ENCODE measurements around the gene HECW1. TPM values are rescaled to one million over a fixed set of nuclear protein-coding genes. Genes with fewer than 3 reads are reported as not detected.
A peak's percentile ranks its signal among the peaks of the same experiment; 100 is the strongest.
"Not testable (repeated sequence)": the region's sequence is repeated elsewhere in the genome, so short reads cannot be mapped to it uniquely, and the experiment has no call there.

HECW1 gene
- total RNA-seq (2021) (0.48 and 2.7 TPM in 2 replicates), Bru-seq, nascent RNA (percentile 27 among the genes with signal in this experiment), BruChase-seq, experiment 1, labeled RNA remaining after a 2-hour chase (percentile 16 among the genes with signal in this experiment), BruChase-seq, experiment 2, labeled RNA remaining after a 6-hour chase (percentile 13 among the genes with signal in this experiment)
- long read RNA-seq, partial matches to known transcripts = 0 of 1 reads
- long read RNA-seq, other reads (novel, unspliced or antisense) = 0 of 1 reads

GRCh38 chr7:43112459-43112940 lies at the start of gene HECW1:
HECW1 (plus strand) TSS chr7:43112647; CDS start chr7:43243906, 131,259 bp downstream.
- Histone ChIP-seq H3K36me3 (ENCODE audit: low read depth) (no peaks in the 10 kb centered on the region), H3K27ac (no peak within 1 kb of the TSS), H2AFZ (no peak within 1 kb of the TSS), H3K4me3 (no peak within 1 kb of the TSS), H3F3A (ENCODE audit: insufficient read depth, low read depth) (no peaks in the 10 kb centered on the region), H3K79me2 (ENCODE audit: low read depth) (no peaks in the 10 kb centered on the region), H3K4me2 (no peak within 1 kb of the TSS), H3K9me3 (ENCODE audit: insufficient read depth, low read depth) (no peaks in the 10 kb centered on the region), H3K27me3 (ENCODE audit: insufficient read depth, low read depth) (peaks cover 69% of the 10 kb centered on the region), H3K4me1 (replicated peaks; ENCODE audit: insufficient read depth) (no peaks in the 10 kb centered on the region), H4K20me1 (ENCODE audit: insufficient read depth) (no peaks in the 10 kb centered on the region), H3K9me2 (ENCODE audit: insufficient read depth) (no peaks in the 10 kb centered on the region)
- BruUV-seq (replicated peaks) = no TSS peak
- intact Hi-C loops (cut with micrococcal nuclease; ENCODE audit: unreplicated experiment) = no loop called here
- CTCF ChIA-PET = no interaction called here
- DNase-seq = no peak
- TF ChIP-seq EZH2 (IDR thresholded peaks at IDR 0.05; ENCODE audit: low read depth) (no peak), CTCF (conservative IDR thresholded peaks at IDR 0.05) (no peak)
- POLR2A ChIA-PET (ENCODE audit: unreplicated experiment) = no interaction called here

- no TSS peak for BruUV-seq (replicated peaks)
- ChIA-PET POLR2A (ENCODE audit: unreplicated experiment) (no interaction called here), CTCF (no interaction called here)
- Histone ChIP-seq H3F3A (ENCODE audit: insufficient read depth, low read depth) (no peaks in the 10 kb centered on the region), H3K27me3 (ENCODE audit: insufficient read depth, low read depth) (peaks cover 43% of the 10 kb centered on the region), H3K9me3 (ENCODE audit: insufficient read depth, low read depth) (no peaks in the 10 kb centered on the region), H4K20me1 (ENCODE audit: insufficient read depth) (no peaks in the 10 kb centered on the region), H2AFZ (no peak overlapping the region), H3K4me1 (replicated peaks; ENCODE audit: insufficient read depth) (no peaks in the 10 kb centered on the region), H3K4me2 (no peak overlapping the region), H3K4me3 (no peak overlapping the region), H3K79me2 (ENCODE audit: low read depth) (no peaks in the 10 kb centered on the region), H3K27ac (no peak overlapping the region), H3K9me2 (ENCODE audit: insufficient read depth) (no peaks in the 10 kb centered on the region), H3K36me3 (ENCODE audit: low read depth) (no peaks in the 10 kb centered on the region)
- DNase-seq = no peak
- TF ChIP-seq EZH2 (IDR thresholded peaks at IDR 0.05; ENCODE audit: low read depth) (no peak), CTCF (conservative IDR thresholded peaks at IDR 0.05) (peak; percentile 64)
- intact Hi-C loops (cut with micrococcal nuclease; ENCODE audit: unreplicated experiment) = no loop called here
Observed at GRCh38 chr7:43071604-43072003, 40.8 kb upstream of the HECW1 start.

- Histone ChIP-seq H3K36me3 (ENCODE audit: low read depth) (no peaks in the 10 kb centered on the region), H3K4me3 (no peak overlapping the region), H3K27me3 (ENCODE audit: insufficient read depth, low read depth) (peaks cover 43% of the 10 kb centered on the region), H3K79me2 (ENCODE audit: low read depth) (no peaks in the 10 kb centered on the region), H3K4me2 (no peak overlapping the region), H4K20me1 (ENCODE audit: insufficient read depth) (no peaks in the 10 kb centered on the region), H2AFZ (no peak overlapping the region), H3K9me3 (ENCODE audit: insufficient read depth, low read depth) (no peaks in the 10 kb centered on the region), H3F3A (ENCODE audit: insufficient read depth, low read depth) (no peaks in the 10 kb centered on the region), H3K4me1 (replicated peaks; ENCODE audit: insufficient read depth) (no peaks in the 10 kb centered on the region), H3K9me2 (ENCODE audit: insufficient read depth) (no peaks in the 10 kb centered on the region), H3K27ac (no peak overlapping the region)
- no TSS peak for BruUV-seq (replicated peaks)
- DNase-seq = no peak
- intact Hi-C loops (cut with micrococcal nuclease; ENCODE audit: unreplicated experiment) = no loop called here
- CTCF ChIA-PET = no interaction called here
- POLR2A ChIA-PET (ENCODE audit: unreplicated experiment) = no interaction called here
- TF ChIP-seq CTCF (conservative IDR thresholded peaks at IDR 0.05) = no peak
- no peak for TF ChIP-seq EZH2 (IDR thresholded peaks at IDR 0.05; ENCODE audit: low read depth)
Observed at GRCh38 chr7:43072530-43072929, 39.9 kb upstream of the HECW1 start.

GRCh38 chr7:43073811-43074210 lies 38.6 kb upstream of the HECW1 start:
- H3K79me2 ChIP-seq (ENCODE audit: low read depth); POLR2A ChIA-PET (ENCODE audit: unreplicated experiment); DNase-seq; H3K4me1 ChIP-seq (replicated peaks; ENCODE audit: insufficient read depth); H3F3A ChIP-seq (ENCODE audit: insufficient read depth, low read depth); H3K9me2 ChIP-seq (ENCODE audit: insufficient read depth); intact Hi-C loops (cut with micrococcal nuclease; ENCODE audit: unreplicated experiment); BruUV-seq (replicated peaks); CTCF ChIA-PET; H3K9me3 ChIP-seq (ENCODE audit: insufficient read depth, low read depth); H4K20me1 ChIP-seq (ENCODE audit: insufficient read depth); H3K4me3 ChIP-seq; H3K27ac ChIP-seq; H3K36me3 ChIP-seq (ENCODE audit: low read depth); H2AFZ ChIP-seq; H3K4me2 ChIP-seq: not testable (repeated sequence)
- peaks cover 43% of the 10 kb centered on the region for H3K27me3 ChIP-seq (ENCODE audit: insufficient read depth, low read depth)

All from PC-9 (cell line).